Ascending aorta (tissue), 2 donors: ENCODE data around the gene GPR4. TPM values are rescaled to one million over a fixed set of nuclear protein-coding genes. Genes with fewer than 3 reads are reported as not detected.

Source experiments
- DNase-seq, 2 donors: peaks; one replicate each; pipeline ENCODE4 v3.0.0-alpha.2; 2019; ENCODE audit warnings: low spot score in 2 of 2
- H3K27ac ChIP-seq, 2 donors: fragments of 200-600 bp; sonication (generic); one replicate each; pipeline ENCODE4 v1.5.1; 2016 to 2017; ENCODE audit warnings: mild to moderate bottlenecking in 1 of 2
- H3K27me3 ChIP-seq: fragments of 200-600 bp; sonication (generic); one replicate; pipeline ENCODE4 v1.5.1; 2017
- H3K36me3 ChIP-seq, 2 donors: fragments of 200-600 bp; sonication (generic); one replicate each; pipeline ENCODE4 v1.5.1; 2016
- H3K4me1 ChIP-seq, 2 donors: fragments of 200-600 bp; sonication (generic); one replicate each; pipeline ENCODE4 v1.5.1; 2016 to 2017; ENCODE audit warnings: mild to moderate bottlenecking in 1 of 2
- H3K4me3 ChIP-seq, 2 donors: fragments of 200-600 bp; sonication (generic); one replicate each; pipeline ENCODE4 v1.5.1; 2016 to 2017; ENCODE audit warnings: mild to moderate bottlenecking in 1 of 2
- H3K9me3 ChIP-seq, 2 donors: fragments of 200-600 bp; sonication (generic); one replicate each; pipeline ENCODE4 v1.5.1; 2016
- CTCF ChIP-seq, 3 experiments: fragments of 200-600 bp in 2 of 3; fragments of 450-650 bp in 1 of 3; sonication (generic) in 2 of 3; IDR thresholded peaks; one replicate each; pipeline ENCODE4 v1.5.1; 2016 to 2019; ENCODE audit warnings: antibody characterized with exemption in 3 of 3, mild to moderate bottlenecking in 1 of 3, moderate library complexity in 1 of 3
- intact Hi-C: fragments of 100-400 bp; cut with DNase I; formaldehyde crosslinking; loops from one replicate; pipeline ENCODE4 v1.15.1; 2023
- total RNA-seq: library from RNA; depleted of rRNA; stranded (reverse); fragments of >200 nt; gene quantifications from one replicate; pipeline ENCODE4 v1.1.0, GENCODE V29; 2016

The GPR4 gene
- total RNA-seq, 1 donor from 2014 or later, result 14.0 TPM

DNA sequence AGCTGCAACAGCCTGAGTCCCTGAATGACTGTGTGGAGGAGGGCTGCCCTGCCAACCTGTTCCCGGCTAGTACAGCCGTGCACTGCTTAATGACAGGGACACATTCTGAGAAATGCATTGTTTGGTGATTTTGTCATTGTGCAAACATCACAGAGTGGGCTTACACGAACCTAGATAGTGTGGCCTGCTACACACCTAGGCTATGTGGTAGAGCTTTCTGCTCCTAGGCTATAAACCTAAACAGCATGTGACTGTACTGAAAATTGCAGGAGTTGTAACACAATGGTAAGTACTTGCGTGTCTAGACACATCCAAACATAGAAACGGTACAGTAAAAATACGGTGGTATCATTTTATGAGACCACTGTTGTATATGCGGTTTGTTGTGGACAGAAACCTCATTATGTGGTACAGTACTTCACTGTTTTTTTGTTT, 59.8 kb downstream of the GPR4 start:
- no peaks in the 10 kb centered on the region for H3K27me3 ChIP-seq
- intact Hi-C loops, result no loop called here
- no peaks in the 10 kb centered on the region for H3K36me3 ChIP-seq
- no peak for DNase-seq
- TF ChIP-seq CTCF (IDR thresholded peaks at IDR 0.05), result no peak
- H3K27ac ChIP-seq, result no peak overlapping the region
- H3K4me3 ChIP-seq, result no peak overlapping the region
- H3K4me1 ChIP-seq, result no peaks in the 10 kb centered on the region
- no peaks in the 10 kb centered on the region for H3K9me3 ChIP-seq

Other genes starting within 250 kb of the GPR4 start
- 22.4 TPM for gene ERCC2, start 231.6 kb downstream of the GPR4 start, total RNA-seq
- 27.8 TPM for gene PPP1R13L, start 197.1 kb downstream of the GPR4 start, total RNA-seq
- 3.7 TPM for gene POLR1G, start 195.6 kb downstream of the GPR4 start, total RNA-seq
- 142 TPM for gene ERCC1, start 178.3 kb downstream of the GPR4 start, total RNA-seq
- gene FOSB, start 134.2 kb downstream of the GPR4 start, total RNA-seq, result 511 TPM
- gene RTN2, start 105.2 kb downstream of the GPR4 start, total RNA-seq, result 37.1 TPM
- gene PPM1N, start 103.8 kb downstream of the GPR4 start, total RNA-seq, result 2.2 TPM
- 110 TPM for gene VASP, start 94.7 kb downstream of the GPR4 start, total RNA-seq
- 4.5 TPM for gene OPA3, start 17.4 kb downstream of the GPR4 start, total RNA-seq
- 129 TPM for gene EML2, start 37.2 kb upstream of the GPR4 start, total RNA-seq
- not detected for gene GIPR, start 66.0 kb upstream of the GPR4 start, total RNA-seq
- gene SNRPD2, start 89.7 kb upstream of the GPR4 start, total RNA-seq, result 71.1 TPM
- 7.2 TPM for gene QPCTL, start 90.5 kb upstream of the GPR4 start, total RNA-seq
- gene FBXO46, start 128.7 kb upstream of the GPR4 start, total RNA-seq, result 27.5 TPM
- not detected for gene MEIOSIN, start 131.2 kb upstream of the GPR4 start, total RNA-seq
- 39.2 TPM for gene SIX5, start 167.0 kb upstream of the GPR4 start, total RNA-seq
- gene DMPK, start 180.3 kb upstream of the GPR4 start, total RNA-seq, result 76.8 TPM
- 110 TPM for gene DMWD, start 190.6 kb upstream of the GPR4 start, total RNA-seq
- gene RSPH6A, start 213.1 kb upstream of the GPR4 start, total RNA-seq, result not detected